MM.1S (cell line): ENCODE results near the gene CCSER1.

Experiments
- DNase-seq: peaks from one replicate; pipeline ENCODE4 v3.0.0-alpha.2; 2015
- H2AFZ ChIP-seq: fragments of 300-600 bp; sonication (generic); 2 replicates; pipeline ENCODE4 v1.6.0; 2016; ENCODE audit warnings: antibody characterized with exemption, low read length
- H3F3A ChIP-seq: fragments of 300-600 bp; sonication (generic); 2 replicates; pipeline ENCODE4 v1.6.1; 2016; ENCODE audit warnings: mild to moderate bottlenecking, antibody characterized with exemption, low read length, moderate library complexity, mixed read lengths; ENCODE audit not compliant: insufficient read depth
- H3K27ac ChIP-seq: fragments of 300-600 bp; sonication (generic); 2 replicates; pipeline ENCODE4 v1.5.1; 2016; ENCODE audit warnings: mild to moderate bottlenecking, low read length
- H3K27me3 ChIP-seq: fragments of 300-600 bp; sonication (generic); replicated peaks from 2 replicates; pipeline ENCODE4 v1.6.0; 2016; ENCODE audit warnings: low read length; ENCODE audit not compliant: insufficient read depth
- H3K36me3 ChIP-seq: fragments of 300-600 bp; sonication (generic); replicated peaks from 2 replicates; pipeline ENCODE4 v1.6.1; 2016; ENCODE audit warnings: mild to moderate bottlenecking, low read length, mixed read lengths; ENCODE audit not compliant: insufficient read depth
- H3K4me1 ChIP-seq: fragments of 300-600 bp; sonication (generic); 2 replicates; pipeline ENCODE4 v1.6.1; 2016; ENCODE audit warnings: low read length, mixed read lengths
- H3K4me2 ChIP-seq: fragments of 300-600 bp; sonication (generic); 2 replicates; pipeline ENCODE4 v1.6.0; 2016; ENCODE audit warnings: low read depth, low read length
- H3K4me3 ChIP-seq: fragments of 300-600 bp; sonication (generic); 2 replicates; pipeline ENCODE4 v1.5.1; 2016; ENCODE audit warnings: low read length, mixed read lengths
- H3K79me2 ChIP-seq: fragments of 300-600 bp; sonication (generic); 2 replicates; pipeline ENCODE4 v1.6.1; 2016; ENCODE audit warnings: mixed run types, low read length, mixed read lengths
- H3K9ac ChIP-seq: fragments of 300-600 bp; sonication (generic); 2 replicates; pipeline ENCODE4 v1.6.1; 2016; ENCODE audit warnings: low read length, mixed read lengths
- H3K9me2 ChIP-seq: fragments of 300-600 bp; sonication (generic); replicated peaks from 2 replicates; pipeline ENCODE4 v1.6.1; 2016; ENCODE audit warnings: mild to moderate bottlenecking, low read length, mixed read lengths; ENCODE audit not compliant: insufficient read depth
- H3K9me3 ChIP-seq: fragments of 300-600 bp; sonication (generic); replicated peaks from 2 replicates; pipeline ENCODE4 v1.6.1; 2016; ENCODE audit warnings: mild to moderate bottlenecking, low read length, mixed read lengths; ENCODE audit not compliant: insufficient read depth
- H4K20me1 ChIP-seq: fragments of 300-600 bp; sonication (generic); 2 replicates; pipeline ENCODE4 v1.6.1; 2016; ENCODE audit warnings: mild to moderate bottlenecking, low read length, moderate library complexity, mixed read lengths; ENCODE audit not compliant: insufficient read depth
- EZH2 ChIP-seq: fragments of 300-600 bp; sonication (generic); optimal IDR thresholded peaks from 2 replicates; pipeline ENCODE3; 2017; ENCODE audit warnings: low read depth, mild to moderate bottlenecking, antibody characterized with exemption, low read length, mixed read lengths
- EZH2phosphoT487 ChIP-seq: fragments of 300-600 bp; sonication (generic); IDR thresholded peaks from 2 replicates; pipeline ENCODE4 v1.6.1; 2018; ENCODE audit warnings: antibody characterized with exemption, low read length
- TF ChIP-seq, protein P1 (sequence below): fragments of 300-600 bp; sonication (generic); IDR thresholded peaks from 2 replicates; pipeline ENCODE4 v1.5.1; 2016; ENCODE audit warnings: antibody characterized with exemption, low read length, mixed read lengths

The CCSER1 gene

GRCh38 chr4:90081432-90082144, 45.6 kb upstream of the CCSER1 start:
- Histone ChIP-seq H3K4me2 (no peak overlapping the region), H4K20me1 (no peaks in the 10 kb centered on the region), H3K36me3 (no peaks in the 10 kb centered on the region), H3F3A (no peaks in the 10 kb centered on the region), H3K4me1 (peaks cover 8% of the 10 kb centered on the region; the same call in 1 of the 2 replicates), H3K9me2 (no peaks in the 10 kb centered on the region), H3K9ac (no peak overlapping the region), H3K79me2 (no peaks in the 10 kb centered on the region), H2AFZ (no peak overlapping the region), H3K4me3 (no peak overlapping the region), H3K27ac (no peak overlapping the region), H3K27me3 (no peaks in the 10 kb centered on the region), H3K9me3 (no peaks in the 10 kb centered on the region)
- TF ChIP-seq EZH2 (no peak), EZH2phosphoT487 (no peak)
- TF ChIP-seq, protein P1, sequence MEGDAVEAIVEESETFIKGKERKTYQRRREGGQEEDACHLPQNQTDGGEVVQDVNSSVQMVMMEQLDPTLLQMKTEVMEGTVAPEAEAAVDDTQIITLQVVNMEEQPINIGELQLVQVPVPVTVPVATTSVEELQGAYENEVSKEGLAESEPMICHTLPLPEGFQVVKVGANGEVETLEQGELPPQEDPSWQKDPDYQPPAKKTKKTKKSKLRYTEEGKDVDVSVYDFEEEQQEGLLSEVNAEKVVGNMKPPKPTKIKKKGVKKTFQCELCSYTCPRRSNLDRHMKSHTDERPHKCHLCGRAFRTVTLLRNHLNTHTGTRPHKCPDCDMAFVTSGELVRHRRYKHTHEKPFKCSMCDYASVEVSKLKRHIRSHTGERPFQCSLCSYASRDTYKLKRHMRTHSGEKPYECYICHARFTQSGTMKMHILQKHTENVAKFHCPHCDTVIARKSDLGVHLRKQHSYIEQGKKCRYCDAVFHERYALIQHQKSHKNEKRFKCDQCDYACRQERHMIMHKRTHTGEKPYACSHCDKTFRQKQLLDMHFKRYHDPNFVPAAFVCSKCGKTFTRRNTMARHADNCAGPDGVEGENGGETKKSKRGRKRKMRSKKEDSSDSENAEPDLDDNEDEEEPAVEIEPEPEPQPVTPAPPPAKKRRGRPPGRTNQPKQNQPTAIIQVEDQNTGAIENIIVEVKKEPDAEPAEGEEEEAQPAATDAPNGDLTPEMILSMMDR = no peak
- DNase-seq = no peak

- Histone ChIP-seq H3K9ac (no peak overlapping the region), H3K27me3 (no peaks in the 10 kb centered on the region), H3K9me3 (no peaks in the 10 kb centered on the region), H4K20me1 (no peaks in the 10 kb centered on the region), H3K9me2 (no peaks in the 10 kb centered on the region), H2AFZ (no peak overlapping the region), H3F3A (no peaks in the 10 kb centered on the region), H3K79me2 (no peaks in the 10 kb centered on the region), H3K4me3 (no peak overlapping the region), H3K27ac (no peak overlapping the region), H3K4me1 (peaks cover 8% of the 10 kb centered on the region; the same call in 1 of the 2 replicates), H3K36me3 (no peaks in the 10 kb centered on the region), H3K4me2 (no peak overlapping the region)
- no peak for DNase-seq
- TF ChIP-seq, protein P1 = no peak
- TF ChIP-seq EZH2 (no peak), EZH2phosphoT487 (no peak)
These were observed 44.7 kb upstream of the CCSER1 start for GRCh38 chr4:90082449-90082848.

- H3K79me2 ChIP-seq = no peaks in the 10 kb centered on the region
- no peaks in the 10 kb centered on the region for H3K9me3 ChIP-seq
- no peak for DNase-seq
- no peak overlapping the region for H3K4me2 ChIP-seq
- H3K27me3 ChIP-seq = no peaks in the 10 kb centered on the region
- no peaks in the 10 kb centered on the region for H4K20me1 ChIP-seq
- no peak overlapping the region for H2AFZ ChIP-seq
- TF ChIP-seq, protein P1 = no peak
- no peak for TF ChIP-seq EZH2phosphoT487
- no peaks in the 10 kb centered on the region for H3K36me3 ChIP-seq
- no peaks in the 10 kb centered on the region for H3K9me2 ChIP-seq
- H3K9ac ChIP-seq = no peak overlapping the region
- H3F3A ChIP-seq = no peaks in the 10 kb centered on the region
- H3K4me3 ChIP-seq = no peak overlapping the region
- peaks cover 8% of the 10 kb centered on the region; the same call in 1 of the 2 replicates for H3K4me1 ChIP-seq
- no peak overlapping the region for H3K27ac ChIP-seq
These were observed 42.8 kb upstream of the CCSER1 start for GRCh38 chr4:90084277-90084966.
